HG03066 (cell line): Measurements from ENCODE around the gene BLOC1S1.

ENCODE experiments used
- ATAC-seq: cut with Tn5 transposase; IDR thresholded peaks from one replicate; pipeline ENCODE4 v1.9.1; 2021; ENCODE audit warnings: low read depth; ENCODE audit not compliant: unreplicated experiment

Gene BLOC1S1

DNA sequence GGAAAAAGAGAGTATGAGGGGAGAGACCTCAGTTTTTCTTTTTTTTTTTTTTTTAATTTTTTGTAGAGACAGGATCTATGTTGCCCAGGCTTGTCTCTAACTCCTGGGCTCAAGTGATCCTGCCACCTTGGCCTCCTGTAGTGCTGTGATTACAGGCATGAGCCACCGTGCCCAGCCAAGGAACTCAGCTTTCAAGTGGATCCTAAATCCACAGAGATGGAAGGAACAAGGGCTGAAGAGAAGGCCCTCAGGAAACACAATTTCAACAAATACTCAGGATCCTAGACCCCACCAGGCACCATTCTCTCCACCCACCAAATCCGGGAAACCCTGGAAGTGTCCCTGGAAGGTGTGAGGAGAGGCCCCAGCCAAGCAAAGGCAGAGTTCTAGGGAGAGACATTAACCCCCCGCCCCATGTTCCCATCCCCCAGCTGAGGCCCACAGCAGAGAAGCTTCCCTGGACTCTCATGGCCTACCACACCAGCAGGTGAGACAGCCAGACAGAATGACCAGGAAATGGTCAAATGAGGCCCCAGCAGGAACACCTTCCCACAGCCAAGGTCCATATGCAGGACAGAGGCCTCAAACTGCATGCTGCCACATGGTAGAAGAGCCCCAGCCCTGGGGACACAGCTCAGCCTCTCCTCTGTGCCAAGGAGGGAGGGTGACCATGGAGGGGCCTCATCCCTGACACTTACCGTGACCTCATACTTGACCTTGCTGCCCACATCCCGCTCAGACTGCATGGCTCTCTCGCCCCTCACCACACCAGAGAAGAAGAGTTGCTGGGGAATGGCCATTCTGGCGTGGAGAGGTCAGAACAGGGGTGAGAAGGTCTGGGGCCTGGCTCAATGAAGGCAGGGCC, 22.3 kb upstream of the BLOC1S1 start:
- ATAC-seq: no peak

DNA sequence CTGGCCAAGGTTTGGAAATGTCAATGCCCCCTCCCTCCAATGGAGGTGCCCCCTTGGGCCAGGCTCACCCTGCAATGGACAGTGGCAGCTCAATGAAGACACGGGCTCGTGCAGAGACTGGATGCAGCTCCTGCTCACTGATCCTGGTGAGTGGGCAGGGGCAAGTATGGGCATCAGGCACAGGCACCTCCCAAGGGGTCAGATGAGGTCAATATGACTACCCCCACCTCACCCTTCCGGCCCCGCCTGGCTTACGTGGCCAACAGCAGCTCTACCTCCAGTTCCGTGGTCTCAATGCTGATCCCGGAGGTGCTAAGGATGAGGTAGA, 21.7 kb upstream of the BLOC1S1 start:
- ATAC-seq: no peak

DNA sequence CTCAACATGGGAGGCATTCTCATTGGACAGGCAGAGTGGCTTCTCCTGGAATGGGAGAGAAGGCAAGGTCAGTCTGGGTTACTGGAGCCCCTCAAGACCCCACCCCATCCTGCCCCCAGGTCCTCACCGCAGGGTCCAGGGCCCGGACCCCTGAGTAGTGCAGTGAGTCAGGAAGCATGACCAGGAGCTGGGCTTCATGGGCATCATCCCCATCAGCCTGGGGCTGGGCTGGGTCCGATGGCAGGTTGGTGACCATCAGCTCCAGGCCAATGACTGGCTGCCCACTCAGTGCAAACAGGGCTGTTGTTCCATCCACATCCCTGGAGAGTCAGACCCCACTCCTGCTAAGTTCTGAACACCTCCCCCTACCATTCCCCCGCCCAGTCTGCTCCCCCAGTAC, 21.2 kb upstream of the BLOC1S1 start:
- no peak for ATAC-seq

DNA sequence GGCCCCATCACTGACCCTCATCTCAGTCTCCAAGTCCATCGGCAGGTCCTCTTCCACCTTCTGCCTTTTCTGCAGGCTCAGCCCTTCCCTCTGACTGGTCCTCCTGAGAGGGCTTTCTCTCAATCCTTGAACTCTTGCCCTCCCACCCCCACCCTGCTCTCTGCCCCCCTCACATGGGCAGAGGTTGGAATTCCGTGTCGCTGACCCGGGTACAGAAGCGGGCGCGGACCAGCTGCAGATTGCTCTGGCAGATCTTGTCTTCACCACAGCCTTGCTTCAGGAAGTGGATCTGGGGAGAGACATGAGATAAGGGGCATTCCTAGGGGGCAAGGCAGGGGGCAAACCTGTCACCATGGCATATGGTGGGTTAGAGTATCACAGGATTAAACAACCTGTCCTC, 20.5 kb upstream of the BLOC1S1 start:
- no peak for ATAC-seq

DNA sequence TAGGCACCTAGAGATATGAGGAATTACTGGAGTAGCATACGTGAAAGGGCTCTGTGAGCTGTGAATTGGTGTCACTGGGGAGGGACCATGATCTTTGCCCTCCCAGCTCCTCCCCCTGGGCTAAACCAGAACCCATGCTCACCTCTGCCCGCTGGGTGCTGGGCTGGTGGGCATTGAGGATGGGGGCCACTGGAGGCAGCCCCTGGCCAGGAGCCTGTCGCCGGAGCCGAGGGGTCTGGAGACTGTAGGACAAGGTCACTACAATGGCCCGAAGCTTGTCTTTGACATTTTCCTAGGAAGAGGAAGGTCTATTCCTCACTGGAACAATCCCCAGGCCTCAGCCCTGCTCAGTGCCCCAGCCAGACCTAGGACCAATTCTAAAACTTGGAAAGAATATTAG, 19.7 kb upstream of the BLOC1S1 start:
- no peak for ATAC-seq

DNA sequence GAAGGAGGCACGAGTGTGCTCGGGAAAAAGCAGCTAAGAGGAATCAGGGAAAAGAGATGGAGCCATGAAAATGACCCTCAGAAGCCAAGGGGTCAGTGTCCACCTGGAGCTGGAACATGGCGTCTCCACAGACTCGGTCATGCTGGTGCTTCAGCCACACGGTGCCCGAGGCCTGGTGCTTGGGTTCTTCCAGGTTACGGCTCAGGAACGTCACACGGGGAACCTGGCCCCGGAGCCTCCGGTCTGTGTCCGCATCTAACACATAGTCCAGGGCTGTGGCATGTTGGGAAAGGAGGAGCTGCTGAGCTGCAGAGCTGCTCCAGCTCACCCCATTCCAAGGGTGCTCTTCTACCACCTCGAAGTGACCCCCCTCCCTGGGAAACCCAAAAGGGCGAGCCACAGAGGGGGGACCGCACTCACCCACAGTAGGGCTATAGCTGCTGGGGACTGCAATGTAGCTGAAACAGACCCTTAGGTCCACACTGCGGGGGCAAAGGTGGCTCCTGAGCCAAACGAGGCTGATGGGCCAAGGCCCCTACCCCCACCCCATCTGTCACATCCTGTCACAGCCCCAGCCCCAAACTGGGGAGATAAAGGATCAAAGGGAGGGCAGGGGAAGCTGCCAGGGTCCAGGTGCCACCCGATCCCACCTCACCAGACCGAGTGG, 18.9 kb upstream of the BLOC1S1 start:
- no peak for ATAC-seq

DNA sequence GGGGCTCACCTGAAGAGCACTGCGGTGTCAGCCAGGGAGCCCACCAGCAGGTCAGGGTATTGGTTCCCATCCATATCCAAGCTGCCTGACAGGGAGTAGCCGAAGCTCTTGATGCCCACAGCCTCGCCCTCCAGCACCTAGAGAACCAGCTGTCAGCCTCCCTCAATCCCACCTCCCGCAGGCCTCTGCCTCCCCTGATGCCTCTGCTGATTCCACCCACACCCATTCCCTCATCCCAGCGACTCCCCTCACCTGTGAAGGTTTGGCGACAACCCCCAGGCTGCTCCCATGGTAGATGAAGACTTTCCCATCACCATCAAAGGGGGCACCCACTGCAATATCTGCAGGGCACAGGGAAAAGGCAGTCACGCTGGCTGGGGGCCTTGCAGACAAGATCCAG, 18.2 kb upstream of the BLOC1S1 start:
- no peak for ATAC-seq

DNA sequence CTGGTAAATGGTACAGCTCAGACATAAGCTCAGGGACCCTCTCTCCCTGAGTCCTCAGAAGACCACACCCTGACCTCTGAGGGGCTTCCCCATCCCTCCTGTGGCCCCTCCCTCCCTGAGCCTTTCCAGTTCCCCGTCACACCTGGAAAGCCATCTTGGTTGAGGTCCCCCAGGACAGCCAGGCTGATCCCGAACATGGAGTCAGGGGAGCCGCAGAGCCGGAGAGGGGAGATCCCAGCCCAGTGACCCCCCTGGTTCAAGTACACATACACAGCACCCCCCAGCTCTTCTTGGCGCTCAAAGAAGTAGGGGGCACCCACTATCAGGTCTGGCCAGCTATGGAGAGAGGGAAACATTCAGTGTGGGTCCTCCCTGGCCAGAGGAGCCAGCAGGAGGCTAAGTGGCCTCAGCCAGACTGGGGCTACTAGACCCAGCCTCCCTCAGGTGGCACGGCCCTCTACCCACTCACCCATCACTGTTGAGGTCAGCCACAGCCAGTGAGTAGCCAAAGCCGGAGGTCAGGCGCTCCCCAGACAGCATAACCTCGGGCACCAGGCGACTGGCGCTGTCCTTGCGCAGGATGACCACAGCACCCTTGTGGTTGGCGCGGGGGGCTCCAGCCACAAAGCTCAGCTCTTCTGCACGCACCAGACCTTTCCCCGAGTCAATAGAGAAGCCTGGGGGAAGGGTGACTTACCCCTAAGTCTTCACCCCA, 17.4 kb upstream of the BLOC1S1 start:
- no peak for ATAC-seq

DNA sequence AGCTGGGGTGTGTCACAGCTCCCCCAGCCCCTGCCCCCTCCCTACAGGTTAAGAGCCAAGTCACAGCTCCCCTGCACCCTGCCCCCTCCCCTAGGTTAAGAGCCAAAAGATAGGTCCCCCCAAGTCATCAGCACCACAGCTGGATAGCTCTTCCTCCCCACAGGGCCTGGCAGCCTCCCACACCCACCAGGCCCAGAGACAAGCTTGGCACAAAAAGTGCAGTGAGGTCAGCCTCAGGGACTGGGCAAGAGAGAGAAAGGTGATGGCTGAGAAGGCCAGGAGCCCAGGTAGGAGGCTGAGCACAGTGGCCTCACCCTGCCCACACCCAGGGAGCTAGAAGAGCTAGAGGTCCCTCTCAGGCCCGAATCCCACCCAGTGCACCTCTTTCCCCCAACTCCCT, 16.9 kb upstream of the BLOC1S1 start:
- no peak for ATAC-seq

DNA sequence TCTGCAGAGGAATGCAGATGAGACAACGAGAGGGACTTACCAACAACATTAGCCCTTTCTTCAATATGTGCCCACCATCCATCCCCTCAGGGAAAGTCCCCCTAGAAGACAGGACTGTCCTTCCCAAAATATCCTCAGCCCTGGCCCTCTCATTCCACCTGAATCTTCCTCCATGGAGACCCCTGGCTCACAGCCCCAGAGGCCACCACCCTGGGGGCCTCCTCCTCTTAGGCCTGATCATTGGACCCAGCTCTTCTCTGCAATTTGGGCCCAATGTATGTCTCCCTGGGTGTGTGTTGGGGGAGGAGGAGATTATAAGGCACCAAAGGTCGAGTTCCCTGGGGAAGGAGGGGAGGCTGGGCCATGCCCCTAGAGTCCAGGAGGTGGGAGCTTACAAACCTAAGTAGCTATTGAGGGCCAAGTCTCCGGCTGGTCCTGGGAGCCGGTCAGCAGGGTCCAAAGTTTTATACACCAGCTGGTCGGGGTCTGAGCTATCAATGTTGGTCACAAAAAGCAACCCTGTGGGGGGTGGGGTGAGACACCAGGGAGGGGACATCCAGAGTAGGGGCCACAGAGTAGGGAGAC, 16.3 kb upstream of the BLOC1S1 start:
- ATAC-seq: no peak

DNA sequence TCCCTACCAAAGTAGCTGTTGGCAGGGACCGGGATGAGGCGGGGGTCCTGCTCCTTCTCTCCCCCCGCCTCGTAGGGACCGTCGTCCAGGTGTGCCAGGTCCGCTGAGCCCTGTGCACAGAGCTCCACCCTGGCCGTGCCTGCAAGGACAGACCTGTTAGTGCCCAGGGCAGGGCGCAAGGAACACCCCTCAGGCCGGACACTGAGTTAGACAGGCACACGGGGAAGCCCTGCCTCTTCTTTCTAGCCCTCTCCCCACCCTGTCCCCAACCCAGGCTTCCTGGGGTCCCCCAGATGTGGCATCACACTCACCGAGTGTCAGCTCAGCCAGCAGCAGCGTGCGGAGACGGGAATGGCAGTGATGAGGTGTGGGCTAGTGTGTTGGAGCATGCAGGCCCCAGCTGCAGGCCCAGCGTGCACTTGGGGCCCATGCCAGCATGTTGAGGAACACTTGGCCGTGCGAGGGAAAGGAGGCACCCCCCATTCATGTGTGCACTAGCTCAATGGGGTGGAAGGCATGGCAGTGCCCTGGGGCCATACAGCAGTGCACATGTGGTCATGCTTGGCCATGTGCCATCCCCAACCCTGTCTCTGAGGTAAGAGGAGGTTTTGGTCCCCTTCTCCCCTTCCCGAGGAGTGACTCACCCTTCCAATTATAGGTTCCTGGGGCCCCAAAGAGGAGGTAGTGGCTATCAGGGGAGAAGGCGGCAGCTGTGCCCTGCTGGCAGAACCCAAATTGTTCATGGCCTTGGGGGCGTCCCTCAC, 15.4 kb upstream of the BLOC1S1 start:
- ATAC-seq: no peak

DNA sequence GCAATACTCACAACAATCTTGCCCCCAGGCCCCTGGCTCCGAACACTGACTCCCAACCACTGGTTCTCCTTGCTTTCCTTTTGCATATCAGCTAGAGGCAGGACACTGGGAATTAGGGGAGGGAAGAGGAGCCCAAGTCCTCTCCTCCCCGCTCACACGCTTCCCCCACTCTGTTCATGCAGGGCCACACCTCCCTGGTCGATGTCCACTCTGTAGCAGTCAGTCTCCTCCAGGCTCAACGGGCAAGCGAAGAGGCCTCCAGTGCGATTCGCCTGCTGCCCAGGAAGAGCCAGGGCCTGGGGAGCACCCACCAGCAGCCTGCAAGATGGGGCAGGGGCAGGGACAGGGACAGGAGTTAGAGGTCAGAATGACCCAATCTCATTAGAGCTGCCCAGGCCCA, 13.0 kb upstream of the BLOC1S1 start:
- no peak for ATAC-seq

DNA sequence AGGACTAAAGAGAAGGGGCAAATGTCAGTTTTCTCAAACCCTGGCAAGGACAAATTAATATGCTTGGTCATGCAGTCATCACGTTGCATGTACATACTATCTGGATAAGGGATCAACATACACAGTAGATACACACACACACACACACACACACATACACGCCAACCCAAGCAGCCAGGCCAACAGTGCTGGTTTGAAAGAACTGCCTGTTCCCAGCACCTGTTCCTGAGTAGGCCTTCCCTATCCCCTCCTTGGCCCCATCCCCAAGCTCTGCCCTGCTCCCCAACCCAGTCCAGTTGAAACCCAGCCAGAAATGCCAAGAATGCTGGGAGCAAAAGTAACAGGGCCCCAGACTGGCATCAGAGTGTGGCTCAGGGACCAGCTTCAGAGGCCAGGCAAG, 12.6 kb upstream of the BLOC1S1 start:
- ATAC-seq: no peak

DNA sequence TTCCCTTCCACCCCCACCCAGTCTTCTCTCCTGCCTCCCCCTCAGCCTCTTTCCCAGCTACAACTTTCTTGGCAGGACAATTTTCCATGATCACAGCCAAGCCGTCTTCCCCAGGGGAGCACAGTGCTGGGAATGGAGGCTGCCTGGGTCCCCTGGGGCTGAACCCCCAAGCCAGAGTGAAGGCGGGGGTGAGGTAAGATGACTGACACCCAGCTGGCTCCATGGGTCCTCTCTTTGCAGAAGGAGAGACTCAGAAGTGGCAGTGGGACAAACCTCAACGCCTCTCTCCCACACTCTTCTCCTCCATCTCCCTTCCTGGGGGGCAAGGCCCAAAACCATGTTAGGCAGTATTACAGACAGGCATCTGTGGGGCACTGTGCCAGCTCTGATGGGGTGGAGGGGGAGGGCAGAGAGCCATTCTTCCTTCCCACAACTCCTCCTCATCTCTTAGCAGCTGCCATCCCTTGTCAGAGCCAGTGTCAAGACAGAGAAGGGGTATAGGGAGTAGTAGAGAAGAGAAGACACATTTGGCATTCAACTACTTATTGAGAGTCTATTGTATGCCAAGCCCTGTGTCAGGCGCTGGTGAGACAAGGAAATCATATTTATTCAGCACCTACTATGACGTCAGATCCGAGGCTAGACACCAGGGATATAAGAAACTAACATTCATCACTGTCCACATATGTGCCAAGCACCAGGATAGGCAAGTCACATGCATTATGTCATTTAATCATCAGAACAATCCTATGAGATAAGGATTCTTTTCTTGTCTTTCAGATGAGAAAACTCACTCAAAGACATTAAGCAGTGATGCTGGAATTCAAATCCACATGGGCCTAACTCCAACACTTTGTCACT, 11.7 kb upstream of the BLOC1S1 start:
- no peak for ATAC-seq

DNA sequence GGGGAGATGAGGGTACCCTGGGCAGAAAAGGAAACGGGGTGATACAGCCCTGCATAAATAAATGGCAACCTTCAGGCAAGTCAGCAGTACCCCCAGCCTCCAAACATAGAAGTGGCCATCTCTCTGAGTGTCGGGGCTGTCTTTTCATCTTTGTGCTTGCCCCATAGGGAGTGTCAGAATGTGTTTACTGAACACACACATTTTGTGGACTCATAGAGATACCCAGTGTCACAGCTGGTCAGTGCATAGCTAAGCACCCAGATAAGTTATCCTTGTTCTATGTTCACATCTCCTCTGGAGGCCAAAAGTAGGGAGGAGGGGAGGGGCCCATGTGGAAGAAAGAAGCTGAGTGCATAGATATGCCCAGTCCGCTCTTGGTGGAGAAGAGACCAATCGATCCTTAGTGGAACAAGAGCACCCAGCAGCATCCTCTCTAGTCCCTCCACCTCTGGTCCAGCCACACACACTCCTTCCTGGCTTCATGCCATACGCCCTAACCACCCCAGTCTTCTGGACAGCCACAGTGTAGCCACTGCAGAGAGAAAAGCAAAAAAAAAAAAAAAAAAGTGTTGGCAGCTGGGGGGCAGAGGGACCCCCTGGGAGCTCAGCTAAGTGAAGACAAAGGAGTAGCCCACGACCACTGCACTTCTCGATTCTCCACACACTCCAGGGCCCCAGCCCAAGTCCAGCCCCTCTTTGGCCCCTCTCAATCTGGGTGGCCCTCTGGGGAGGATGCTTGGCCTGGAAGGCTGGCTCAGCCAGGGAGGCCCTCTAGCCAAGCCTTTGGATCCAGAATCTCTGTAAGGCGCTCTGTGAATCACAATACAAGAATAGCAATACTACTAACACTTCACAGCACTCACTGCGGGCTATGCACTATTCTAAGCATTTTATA, 10.8 kb upstream of the BLOC1S1 start:
- no peak for ATAC-seq

DNA sequence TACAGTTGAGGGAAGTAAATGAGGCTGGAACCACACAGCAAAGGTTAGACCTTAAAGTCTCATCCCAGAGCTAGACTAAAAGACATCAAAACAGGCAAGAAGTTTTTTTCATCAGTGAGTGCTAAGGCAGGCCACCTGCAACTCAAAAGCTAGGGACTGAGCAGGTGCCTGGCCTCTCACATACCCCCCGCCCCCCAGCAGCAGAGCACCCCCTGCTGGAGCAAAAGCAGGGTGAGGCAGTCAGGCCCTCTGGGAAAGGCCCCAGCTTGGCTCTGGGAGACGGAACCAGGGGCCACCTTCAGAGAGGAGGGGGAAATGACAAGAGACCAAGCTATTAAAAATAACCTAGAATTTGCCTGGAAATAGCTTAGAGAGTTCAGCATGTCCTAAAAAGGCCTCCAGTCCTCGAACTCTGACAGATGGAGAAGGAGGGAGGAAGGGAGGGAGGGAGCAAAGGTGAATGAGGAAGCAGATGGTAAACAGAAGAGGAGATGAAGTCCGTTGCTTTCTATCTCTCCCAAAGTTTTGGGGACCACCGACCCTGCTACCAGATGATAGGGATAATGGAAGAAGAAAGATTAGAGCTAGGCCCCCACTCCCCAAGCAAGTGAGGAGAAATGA, 10.0 kb upstream of the BLOC1S1 start:
- no peak for ATAC-seq

DNA sequence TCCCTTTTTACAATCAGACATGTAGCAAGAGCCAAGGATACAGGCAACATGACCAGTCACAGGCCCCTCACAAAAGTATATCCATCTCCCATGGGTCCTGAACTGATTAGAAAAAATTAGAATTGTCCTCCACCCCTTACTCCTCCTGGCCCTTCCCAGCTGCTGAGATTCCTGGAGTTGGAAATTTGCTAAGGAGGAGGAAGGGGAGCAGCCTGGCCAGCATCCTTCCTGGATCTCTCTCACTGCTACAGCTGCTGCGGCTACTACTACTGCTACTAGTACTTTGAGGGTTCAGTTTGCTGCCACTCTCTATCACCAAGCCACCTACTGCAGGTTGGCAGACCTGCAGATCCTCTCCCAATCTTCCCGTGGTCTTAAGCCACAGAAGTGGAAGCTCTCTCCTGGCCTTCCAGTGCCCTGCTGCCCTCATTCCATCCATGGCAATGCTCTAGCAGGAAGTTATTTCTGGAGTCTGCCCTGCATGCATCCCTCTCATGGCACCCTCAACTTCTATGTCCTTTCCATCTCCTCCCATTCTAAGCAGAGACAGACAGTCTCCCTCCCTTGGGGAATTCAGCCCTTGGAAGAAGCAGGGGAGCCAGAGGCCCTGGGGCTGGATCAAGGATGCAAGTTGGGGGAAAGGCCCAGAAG, 9.2 kb upstream of the BLOC1S1 start:
- no peak for ATAC-seq

DNA sequence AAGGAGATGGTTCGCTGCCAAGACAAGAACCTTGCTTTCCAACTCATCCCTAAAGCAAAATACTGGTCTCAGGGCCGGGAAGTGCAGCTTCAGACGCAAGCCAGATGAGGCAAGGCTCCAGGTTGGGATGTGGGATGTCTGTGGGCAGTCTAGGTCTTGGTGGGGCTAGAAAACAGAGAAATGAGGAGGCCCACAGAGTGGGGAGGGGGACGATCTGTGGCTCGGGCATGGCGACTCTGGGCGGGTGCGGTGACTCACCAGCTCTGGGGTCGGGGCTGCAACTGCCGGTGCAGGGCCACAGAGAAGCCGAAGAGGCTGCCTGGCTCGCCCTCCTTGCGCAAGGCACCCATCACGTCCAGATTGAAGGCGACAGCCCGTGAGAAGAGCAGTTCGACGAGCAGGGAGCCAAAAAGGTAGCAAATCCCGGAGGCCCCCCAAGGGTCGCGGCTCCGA, 8.6 kb upstream of the BLOC1S1 start:
- no peak for ATAC-seq
